NCI-H1092 treated with DMSO at 0.1 percent for 48 hours (cell line): ENCODE data around the gene SEC14L5.
A peak's percentile ranks its signal among the peaks of the same experiment; 100 is the strongest.
"Not testable (repeated sequence)": the region's sequence is repeated elsewhere in the genome, so short reads cannot be mapped to it uniquely, and the experiment has no call there.

ENCODE experiments used
- DNase-seq: peaks from one replicate; lab custom pipeline; 2025; lab: John Stamatoyannopoulos, UW

SEC14L5 gene

GRCh38 chr16:4951583-4951982, 6.5 kb upstream of the SEC14L5 start:
- not testable (repeated sequence) for DNase-seq

- DNase-seq, result no peak
Observed at GRCh38 chr16:4954714-4955113, 3.4 kb upstream of the SEC14L5 start.

GRCh38 chr16:4957420-4957719, 760 bp upstream of the SEC14L5 start:
- DNase-seq, result no peak

- no peak for DNase-seq
Observed at GRCh38 chr16:4958510-4959438, 644 bp downstream of the SEC14L5 start.

- DNase-seq, result no peak
Observed at GRCh38 chr16:4960579-4960978, 2.4 kb downstream of the SEC14L5 start.

GRCh38 chr16:4962716-4963115, 4.6 kb downstream of the SEC14L5 start:
- DNase-seq, result no peak

- DNase-seq, result not testable (repeated sequence)
Observed at GRCh38 chr16:4963527-4963926, 5.4 kb downstream of the SEC14L5 start.

GRCh38 chr16:4966736-4967453, 8.8 kb downstream of the SEC14L5 start:
- DNase-seq, result no peak

GRCh38 chr16:4968278-4968677, 10.1 kb downstream of the SEC14L5 start:
- not testable (repeated sequence) for DNase-seq

GRCh38 chr16:4968879-4969483, 10.9 kb downstream of the SEC14L5 start:
- DNase-seq, result no peak

- no peak for DNase-seq
Observed at GRCh38 chr16:4970010-4970409, 11.9 kb downstream of the SEC14L5 start.

GRCh38 chr16:4972938-4973587, 14.9 kb downstream of the SEC14L5 start:
- DNase-seq, result no peak

GRCh38 chr16:4976079-4976478, 17.9 kb downstream of the SEC14L5 start:
- DNase-seq, result no peak

GRCh38 chr16:4976611-4977145, 18.5 kb downstream of the SEC14L5 start:
- peak; percentile 53 for DNase-seq

- no peak for DNase-seq
Observed at GRCh38 chr16:4979164-4979563, 21.0 kb downstream of the SEC14L5 start.

GRCh38 chr16:4979736-4980660, 21.9 kb downstream of the SEC14L5 start:
- DNase-seq, result no peak

GRCh38 chr16:4980691-4981090, 22.6 kb downstream of the SEC14L5 start:
- no peak for DNase-seq

- DNase-seq, result no peak
Observed at GRCh38 chr16:4981473-4981872, 23.3 kb downstream of the SEC14L5 start.

- no peak for DNase-seq
Observed at GRCh38 chr16:4982056-4982867, 24.1 kb downstream of the SEC14L5 start.
